ENCODE measurements around the gene TCL1A. TPM values are rescaled to one million over a fixed set of nuclear protein-coding genes. Genes with fewer than 3 reads are reported as not detected.
"Not testable (repeated sequence)": the region's sequence is repeated elsewhere in the genome, so short reads cannot be mapped to it uniquely, and the experiment has no call there.

Gene TCL1A, protein sequence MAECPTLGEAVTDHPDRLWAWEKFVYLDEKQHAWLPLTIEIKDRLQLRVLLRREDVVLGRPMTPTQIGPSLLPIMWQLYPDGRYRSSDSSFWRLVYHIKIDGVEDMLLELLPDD
- total RNA-seq, result 0.40 TPM

DNA sequence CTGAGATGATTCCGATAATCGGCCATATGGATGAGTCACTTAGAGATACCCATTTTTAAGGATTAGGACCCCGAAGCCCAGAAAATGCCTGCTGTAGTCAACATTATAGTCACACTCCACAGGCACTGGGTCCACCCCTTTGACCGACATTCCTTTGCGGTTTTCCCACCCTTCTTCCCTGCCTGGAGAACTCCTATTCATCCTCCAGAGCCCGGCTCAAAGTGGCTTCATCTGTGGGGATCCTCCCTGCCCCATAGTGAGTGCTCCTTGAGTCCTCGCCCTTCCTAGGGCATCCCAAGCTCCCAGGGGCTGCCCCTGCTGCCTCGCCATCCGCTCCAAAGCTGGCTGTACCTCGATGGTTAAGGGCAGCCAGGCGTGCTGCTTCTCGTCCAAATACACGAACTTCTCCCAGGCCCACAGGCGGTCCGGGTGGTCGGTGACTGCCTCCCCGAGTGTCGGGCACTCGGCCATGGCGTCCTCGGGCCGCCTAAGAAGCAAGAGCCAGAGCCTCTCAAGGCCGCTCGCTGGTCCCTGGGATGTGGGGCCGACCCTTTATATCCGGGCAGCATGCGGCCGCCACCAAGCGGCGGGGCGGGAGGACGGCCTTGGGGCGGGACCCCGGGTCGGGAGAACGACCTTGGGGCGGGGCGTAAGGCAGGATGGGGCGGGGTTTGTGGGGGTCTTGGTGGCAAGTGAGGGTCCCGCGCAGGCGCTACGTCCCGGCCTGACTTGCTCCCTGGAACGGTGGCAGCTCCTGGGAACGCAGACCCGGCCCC lies at the start of gene TCL1A:
TSS of gene TCL1A (minus strand) at position 530 of the 776 bp plus-strand sequence. CDS start at position 471, 59 bp downstream.
- ATAC-seq, result no peak

DNA sequence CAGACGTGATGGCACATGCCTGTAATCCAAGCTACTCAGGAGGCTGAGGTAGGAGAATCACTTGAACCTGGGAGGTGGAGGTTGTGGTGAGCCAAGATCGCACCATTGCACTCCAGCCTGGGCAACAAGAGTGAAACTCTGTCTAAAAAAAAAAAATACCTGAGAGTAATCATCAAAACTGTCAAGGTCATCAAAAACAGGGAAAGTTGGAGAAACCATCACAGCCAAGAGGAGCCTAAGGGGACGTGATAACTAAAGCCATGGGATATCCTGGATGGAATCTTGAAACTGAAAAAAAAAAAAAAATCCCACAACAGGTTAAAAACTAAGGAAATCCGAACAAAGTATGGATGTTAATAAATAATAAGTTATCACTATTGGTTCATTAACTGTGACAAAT lies 49.1 kb upstream of the TCL1A start:
- ATAC-seq, result not testable (repeated sequence)

DNA sequence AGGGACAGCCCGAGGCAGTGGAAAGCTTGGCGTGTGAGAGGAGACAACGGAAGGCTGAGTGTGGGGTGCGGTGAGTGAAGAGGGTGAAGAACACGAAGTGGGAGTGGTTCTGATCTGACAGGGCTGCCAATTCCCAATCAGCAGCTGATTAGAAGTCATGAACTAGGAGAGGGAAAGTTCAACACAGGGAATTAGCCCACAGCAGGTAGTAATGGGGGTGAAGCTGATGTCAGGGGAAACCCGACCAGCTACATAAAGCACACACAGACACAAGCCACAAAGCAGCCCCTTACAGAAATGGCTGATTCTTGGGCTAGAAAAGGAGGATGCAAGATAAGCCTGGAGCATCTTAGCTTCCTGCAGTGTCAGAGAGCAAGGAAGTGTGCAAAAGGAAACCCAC lies 47.5 kb upstream of the TCL1A start:
- ATAC-seq, result no peak

DNA sequence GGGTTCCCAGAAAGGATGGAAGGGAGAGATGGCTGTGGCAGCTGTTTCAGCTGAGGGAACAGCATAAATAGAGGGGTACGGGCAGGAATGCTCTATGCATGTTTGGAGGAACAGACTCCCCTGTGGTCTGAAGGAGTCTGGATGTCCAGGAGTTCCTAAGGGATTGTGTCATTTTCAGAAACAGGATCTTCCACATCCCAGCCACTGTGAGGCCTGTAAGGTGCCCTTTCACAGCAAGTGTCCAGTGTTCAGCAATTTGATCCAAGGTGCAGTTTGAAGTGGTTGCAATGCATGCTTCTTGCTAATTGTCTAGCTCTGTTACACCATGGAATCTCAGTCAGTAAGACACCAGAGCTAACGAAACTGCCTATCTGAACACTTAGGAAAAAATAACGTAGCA lies 46.7 kb upstream of the TCL1A start:
- ATAC-seq, result no peak

DNA sequence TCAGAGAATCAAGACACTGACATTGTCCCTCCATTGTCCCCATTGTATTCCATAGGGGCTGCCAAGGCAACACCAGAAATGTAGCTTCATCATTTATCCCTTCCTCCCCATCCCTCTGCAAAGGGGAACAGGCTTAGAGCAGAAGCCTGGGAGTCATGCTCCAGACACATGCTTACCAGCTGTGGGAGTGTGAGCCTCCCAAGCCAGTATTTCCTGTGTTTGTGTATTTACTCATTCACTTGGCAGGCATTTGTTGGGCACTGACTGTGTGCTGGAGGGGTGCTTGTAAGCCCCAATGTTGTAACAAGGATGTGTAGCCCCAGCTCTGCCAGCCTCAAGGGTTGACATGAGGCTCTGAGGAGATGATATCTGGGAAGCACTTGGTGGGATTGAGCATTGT lies 46.0 kb upstream of the TCL1A start:
- peak; percentile 25 for ATAC-seq

DNA sequence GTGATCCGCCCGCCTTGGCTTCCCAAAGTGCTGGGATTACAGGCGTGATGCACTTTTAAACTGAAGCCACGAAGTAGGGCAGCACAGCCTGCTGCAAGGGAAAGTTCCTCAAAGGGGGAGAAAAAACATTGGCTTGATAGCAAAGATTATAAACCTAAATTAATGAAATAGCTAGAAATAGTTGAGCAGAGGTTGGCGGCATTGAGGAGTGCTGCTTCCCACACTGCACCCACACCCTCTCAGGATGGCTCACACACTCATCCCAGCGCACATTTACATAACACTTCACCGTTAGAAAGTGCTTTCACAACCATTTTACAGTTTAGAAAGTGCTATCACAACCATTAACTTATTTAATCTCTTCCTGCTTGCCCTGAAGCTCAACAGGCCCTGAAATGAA lies 44.4 kb upstream of the TCL1A start:
- no peak for ATAC-seq

DNA sequence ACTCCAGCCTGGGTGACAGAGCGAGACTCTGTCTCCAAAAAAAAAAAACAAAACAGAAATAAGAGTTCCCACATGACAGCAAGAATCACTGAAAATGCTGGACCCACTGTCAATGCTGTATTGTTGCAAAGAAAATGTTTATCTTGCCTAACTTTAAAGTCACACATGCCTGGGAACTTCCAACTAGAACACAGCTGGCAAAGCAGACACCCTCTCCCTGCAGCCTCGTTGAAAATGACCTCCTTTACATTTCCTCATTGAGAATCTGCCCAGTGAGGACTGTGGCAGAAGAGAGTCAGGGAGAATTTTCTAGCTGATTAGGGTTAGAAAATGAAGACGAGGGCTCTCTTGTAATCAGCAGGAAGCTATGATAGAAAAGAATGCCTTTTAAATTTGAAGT lies 42.8 kb upstream of the TCL1A start:
- ATAC-seq, result no peak

DNA sequence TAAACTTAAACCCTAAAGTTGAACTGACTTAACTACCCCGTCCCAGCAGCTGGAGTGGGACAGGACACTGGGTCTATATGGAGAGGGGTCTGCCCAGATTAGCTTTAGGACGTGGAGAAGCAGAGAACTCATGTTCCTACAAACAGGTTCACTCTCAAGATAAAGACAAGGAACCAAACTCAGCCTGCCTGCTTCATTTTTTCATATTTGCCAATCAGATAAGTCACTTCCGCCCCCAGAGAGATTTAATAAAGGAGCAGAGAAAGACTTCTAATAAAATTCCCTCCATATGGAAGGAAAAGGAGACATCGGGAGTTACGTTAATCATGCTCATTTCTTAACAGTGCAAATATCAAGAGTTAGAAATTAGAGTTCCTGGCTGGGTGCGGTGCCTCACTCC lies 42.2 kb upstream of the TCL1A start:
- no peak for ATAC-seq

DNA sequence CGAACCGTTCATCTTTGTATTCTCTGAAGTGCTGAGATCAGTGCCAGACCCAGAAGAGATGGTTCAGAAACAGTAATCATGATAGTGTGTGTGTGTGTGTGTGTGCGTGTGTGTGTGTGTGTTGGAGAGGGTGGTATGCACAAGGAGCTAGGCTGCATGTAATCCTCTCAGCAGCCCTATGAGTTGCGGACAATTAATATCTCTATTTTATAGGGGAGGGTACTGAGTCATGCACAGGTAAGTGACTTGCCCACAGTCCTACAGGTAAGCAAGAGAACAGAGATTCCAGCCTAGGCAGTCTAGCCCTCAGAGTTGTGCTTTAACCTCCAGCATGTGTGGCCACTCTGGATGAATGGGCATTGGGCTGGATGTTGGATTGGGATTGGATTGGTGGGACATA lies 27.9 kb upstream of the TCL1A start:
- no peak for ATAC-seq

DNA sequence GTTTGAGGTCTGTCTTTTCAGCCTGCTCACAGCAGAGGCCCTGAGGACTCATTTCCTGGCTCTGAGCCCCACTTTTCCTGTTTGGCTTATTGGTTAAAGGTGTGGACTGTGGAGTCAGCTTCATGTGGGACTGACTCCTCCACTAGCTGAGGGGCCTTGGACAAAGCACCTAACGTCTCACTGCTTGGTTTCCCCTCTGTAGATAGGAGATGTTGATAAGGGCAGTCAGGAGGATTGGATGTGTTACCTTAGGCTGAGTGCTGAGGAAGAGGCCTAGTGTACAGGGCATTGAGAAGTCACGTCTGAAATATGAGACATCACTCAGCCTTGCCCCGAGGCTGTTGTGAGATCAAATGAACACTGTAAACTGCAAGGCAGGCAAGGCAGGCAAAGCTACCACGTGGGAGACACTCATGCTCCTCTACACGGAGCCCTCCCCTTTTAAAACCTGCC lies 27.1 kb upstream of the TCL1A start:
- peak; percentile 85 for ATAC-seq

DNA sequence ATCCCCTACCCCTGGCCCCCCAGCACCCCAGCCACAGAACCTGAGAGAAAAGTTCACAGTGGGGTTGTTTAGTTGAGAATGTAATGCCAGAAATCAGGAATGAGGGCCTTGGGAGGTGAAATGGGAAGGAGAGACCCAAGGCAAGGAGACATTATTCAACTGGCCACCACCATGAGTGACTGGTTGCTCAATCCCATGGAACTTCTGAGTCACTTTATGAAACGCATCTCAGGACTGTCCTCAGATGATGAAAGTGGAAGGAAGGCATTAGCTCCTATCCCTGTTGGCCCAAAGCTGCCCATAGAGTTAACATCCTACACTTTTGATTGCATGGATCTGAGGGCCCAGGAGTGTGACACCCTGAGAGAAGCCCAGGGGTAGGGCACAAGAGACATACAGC lies 25.4 kb upstream of the TCL1A start:
- ATAC-seq, result no peak

DNA sequence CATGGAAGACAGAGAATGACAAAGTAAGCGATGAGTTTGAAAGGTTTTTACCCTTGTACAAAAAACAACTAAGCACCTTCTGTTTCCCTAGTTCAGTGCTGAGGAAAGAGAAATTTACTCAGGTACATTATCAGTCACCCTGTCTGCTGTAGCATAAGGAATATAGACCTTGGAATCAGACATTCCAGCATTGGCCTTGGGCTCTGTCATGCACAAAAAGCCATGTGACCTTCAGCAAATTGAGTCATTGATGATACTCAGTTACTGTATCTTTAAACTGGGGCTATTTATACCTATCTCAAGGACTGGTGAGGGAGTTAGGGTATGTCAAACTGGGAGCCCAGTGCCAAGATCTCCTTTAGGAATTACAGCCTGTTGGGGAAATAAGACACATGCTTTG lies 19.3 kb upstream of the TCL1A start:
- no peak for ATAC-seq

DNA sequence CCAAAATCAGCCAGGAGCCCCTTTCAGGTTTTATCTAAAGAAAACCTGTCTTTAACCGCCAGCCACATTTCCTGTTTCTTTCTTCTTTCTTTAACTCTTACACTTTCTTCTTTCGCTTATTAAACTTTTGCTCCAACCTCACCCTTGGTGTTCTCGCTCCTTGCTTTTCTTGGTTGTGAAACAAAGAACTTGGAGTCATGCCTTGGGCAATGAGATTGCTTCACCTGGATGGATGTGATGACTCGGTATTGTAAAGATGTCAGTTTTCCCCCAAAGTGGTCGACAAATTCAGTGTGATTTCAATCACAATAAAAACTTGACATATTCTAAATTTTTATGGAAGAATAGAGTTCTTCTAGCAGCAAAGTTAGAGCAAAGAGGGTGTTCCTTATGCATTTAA lies 16.2 kb upstream of the TCL1A start:
- ATAC-seq, result no peak

DNA sequence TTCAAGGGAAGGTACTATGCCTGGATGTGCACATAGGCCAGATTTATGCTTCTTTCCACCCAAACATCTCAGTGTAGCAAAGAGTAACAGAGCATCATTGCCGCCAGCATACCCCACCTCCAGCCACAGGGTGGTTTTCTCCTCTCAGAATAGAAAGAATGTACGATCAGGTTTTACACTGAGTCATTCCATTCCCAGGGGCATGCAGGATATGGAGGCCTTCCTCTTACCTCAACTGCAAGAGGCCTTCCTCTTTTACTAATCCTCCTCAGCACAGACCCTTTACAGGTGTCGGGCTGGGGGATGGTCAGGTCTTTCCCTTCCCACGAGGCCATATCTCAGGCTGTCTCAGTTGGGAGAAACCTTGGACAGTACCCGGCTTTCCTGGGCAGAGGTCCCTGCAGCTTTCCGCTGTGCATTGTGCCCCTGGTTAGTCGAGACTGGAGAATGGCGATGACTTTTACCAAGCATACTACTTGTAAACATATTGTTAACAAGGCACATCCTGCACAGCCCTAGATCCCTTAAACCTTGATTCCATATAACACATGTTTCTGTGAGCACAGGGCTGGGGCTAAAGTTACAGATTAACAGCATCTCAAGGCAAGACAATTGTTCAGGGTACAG lies 15.6 kb upstream of the TCL1A start:
- not testable (repeated sequence) for ATAC-seq

DNA sequence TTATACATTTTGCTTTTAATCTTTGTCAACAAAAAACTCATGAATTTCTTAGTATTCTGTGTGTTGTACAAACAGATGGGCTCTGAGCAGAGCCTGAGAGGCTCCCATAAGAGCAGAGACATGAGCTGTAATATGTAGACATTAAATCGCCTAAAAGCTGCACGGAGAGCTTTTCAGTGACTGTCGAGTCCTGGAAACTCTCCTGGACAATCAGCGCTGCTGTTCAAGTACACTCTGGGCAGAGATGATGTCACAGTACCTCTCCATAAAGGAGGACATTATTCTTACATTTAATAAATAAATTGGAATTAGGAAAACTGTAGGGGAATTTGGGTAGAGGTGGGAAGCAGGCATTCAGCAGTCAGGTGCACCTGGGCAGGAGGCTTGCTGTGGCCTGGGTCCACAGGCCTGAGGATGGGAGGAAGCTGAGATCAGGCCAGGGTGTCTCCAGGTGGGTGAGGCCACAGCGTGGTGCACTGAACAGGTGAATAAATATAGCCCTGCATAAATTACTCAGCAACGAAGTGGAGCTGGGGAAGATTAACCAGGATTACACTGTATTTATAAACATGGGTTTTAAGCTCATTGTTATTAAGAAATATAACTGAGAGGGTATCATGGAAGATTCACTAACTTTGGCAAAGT lies 13.3 kb upstream of the TCL1A start:
- no peak for ATAC-seq

DNA sequence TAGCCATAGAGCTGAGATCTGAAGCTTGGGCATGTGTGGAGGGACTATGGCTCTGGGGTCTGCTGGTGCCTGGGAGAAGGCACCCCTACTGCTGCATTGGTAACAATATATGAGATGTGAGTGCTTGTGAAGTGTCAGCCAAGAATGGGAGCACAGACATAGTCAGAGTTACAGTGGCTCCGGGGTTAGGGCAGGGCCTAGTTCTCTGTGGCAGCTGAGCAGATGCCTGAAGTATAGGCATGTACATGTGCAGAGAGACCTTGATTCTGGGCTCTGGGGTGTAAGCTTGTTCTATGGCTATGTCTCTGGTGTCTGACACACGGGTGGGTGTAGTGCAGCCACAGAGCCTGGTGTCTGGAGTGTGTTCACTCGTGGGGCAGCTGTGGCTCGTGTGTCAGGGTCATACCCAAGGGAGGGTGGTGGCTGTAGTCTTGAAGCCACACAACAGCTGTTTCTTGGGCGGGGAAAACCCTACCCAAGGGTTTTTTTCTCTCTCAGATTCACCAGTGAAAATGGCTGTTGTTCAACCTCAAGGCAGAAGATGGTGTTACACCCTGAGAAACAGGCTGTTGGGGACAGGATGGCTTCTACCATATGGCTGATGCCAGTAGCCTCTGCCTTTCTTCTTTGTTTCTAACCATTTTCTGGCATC lies 11.9 kb upstream of the TCL1A start:
- no peak for ATAC-seq

DNA sequence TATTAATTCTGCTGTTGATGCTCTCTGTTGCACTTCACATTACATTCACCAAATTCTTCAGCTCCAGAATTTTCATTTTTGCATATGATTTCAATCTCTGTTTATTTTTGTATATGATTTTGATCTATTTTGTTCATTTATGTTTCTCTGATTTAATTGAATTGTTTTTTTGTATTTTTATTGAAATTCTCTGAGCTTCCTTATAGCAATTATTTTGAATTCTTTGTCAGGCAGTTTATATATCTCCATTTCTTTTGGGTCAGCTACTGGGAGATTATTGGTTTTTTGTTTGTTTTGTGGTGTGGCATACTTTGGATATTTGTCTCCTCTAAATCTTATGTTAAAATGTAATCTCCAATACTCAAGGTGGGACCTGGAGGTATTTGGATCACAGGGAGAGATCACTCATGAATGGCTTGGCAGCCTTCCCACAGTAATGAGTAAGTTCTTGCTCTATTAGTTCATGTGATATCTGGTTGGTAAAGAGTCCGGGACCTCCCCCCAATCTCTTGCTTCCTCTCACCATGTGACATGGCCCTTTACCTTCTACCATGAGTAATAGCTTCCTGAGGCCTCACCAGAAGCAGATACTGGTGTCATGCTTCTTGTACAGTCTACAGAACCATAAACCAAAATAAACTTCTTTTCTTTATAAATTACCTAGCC lies 8.7 kb upstream of the TCL1A start:
- ATAC-seq, result no peak

DNA sequence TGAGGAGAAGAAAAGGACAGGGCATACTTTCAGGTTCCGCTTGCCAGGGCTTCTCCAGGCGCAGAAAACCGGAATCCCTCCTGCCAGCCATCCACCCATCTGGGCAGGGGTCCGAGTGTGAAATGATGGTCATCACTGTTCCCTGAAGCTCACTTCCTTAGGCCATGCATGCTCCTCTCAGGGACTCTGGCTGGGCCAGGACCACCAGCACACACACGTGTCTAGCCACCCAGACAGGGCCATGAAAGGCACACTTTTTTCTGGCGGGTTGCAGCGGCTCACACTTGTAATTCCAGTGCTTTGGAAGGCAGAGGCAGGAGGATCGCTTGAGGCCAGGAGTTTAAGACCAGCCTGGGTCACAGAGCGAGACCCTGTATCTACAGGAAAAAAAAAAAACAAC lies 1.5 kb downstream of the TCL1A start:
- ATAC-seq, result no peak

DNA sequence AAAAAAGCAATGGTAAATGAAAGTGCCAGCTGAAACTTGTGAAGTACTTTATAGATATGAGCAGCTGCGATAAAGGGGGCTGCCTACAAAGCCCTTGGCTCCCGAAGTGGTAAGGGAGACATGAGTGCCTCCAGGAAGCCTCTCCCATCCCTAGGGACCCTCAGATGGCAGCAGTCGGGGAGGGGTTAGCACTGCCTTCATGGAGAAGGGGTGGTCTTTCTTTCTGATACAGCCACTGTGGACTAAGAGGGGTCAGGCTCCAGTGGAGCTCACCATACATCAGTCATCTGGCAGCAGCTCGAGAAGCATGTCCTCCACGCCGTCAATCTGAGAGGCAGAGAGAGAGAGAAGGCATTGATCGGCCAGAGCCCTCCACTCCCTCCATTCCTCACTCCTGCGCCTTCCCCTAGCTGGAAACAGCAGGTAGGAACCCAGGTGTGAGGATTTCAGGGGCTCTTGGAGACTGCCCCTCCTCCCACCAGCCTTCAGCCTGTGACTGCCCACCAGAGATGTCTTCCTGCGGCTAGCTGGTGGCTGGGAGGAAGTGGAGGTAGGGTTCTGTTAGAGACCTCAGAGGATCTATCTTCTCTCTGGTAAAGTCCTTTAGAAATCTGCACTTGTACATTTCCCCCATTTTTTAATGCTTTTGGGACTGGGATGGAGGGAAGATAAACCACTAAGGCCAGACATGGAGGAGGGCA lies 2.3 kb downstream of the TCL1A start:
- no peak for ATAC-seq

DNA sequence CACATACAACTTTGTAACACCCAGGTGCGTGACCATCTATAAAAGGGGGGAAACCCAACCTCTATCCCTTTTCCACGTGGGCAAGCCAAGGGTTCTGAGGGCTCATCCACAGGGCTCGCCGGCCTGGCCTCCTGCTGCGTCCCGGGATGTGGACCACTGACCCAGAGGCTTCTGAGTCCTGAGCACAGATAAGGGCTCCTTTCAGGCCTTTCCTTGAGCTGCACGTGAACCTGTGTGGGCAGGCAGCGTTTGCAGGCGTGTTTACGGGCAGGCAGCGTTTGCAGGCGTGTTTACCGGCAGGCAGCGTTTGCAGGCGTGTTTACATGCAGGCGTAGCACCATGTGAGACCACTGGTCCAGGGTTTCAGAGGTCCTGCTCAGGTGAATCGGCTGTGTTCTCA lies 3.8 kb downstream of the TCL1A start:
- no peak for ATAC-seq

DNA sequence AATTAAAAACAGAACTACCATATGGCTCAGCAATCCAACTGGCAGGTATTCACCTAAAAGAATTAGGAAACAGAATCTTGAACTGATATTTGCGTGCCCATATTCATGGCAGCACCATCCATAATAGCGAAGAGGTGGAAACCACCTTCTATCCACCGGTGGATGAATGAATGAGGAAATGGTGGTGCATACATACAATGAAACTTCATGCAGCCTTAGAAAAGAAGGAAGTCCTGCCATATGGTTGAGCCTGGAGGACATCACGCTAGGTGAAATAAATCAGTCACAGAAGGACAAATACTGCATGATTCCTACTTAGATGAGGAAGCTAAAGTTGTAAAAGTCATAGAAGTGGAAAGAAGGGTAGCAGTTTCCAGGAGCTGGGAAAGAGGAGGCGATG lies 6.6 kb downstream of the TCL1A start:
- ATAC-seq, result no peak

DNA sequence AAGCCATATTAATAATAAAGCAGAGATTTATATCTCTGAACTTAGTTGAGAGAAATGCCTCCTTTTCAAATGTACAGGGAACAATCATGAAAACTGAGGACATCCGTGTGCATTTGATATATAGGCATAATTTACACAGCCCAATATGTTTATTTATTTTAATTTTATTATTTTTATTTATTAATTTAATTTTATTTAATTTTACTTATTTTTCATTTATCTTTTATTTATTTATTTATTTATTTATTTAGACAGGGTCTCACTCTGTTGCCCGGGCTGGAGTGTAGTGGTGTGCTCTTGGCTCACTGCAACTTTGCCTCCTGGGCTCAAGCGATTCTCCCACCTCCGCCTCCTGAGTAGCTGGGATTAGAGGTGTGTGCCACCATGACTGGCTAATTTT lies 8.4 kb downstream of the TCL1A start:
- no peak for ATAC-seq

Data from esophagus mucosa (tissue), 1 donor.